AG04450 (cell line): ENCODE results near the gene LRIF1. TPM values are rescaled to one million over a fixed set of nuclear protein-coding genes. Genes with fewer than 3 reads are reported as not detected.

Experiments used
- CTCF ChIA-PET: fragments of 300-600, 350-600 bp; formaldehyde crosslinking; extraction: SDS; loops from one replicate; lab custom pipeline; 2022; ENCODE audit warnings: antibody characterized with exemption, inconsistent platforms; lab: Charles Lee
- POLR2A ChIA-PET: fragments of 350-600 bp; formaldehyde crosslinking; extraction: SDS; loops from one replicate; lab custom pipeline; 2021; ENCODE audit warnings: antibody characterized with exemption, inconsistent platforms; lab: Yijun Ruan, JAX
- DNase-seq: peaks from one replicate; pipeline ENCODE4 v3.0.0-alpha.2; 2011; ENCODE audit warnings: low read depth, low spot score
- H3K27ac ChIP-seq: one replicate; pipeline ENCODE4 v1.5.1; 2012; ENCODE audit warnings: low read depth, low read length, control low read depth
- H3K27me3 ChIP-seq: one replicate; pipeline ENCODE4 v1.6.0; 2012; ENCODE audit warnings: low read length; ENCODE audit not compliant: control insufficient read depth, insufficient read depth
- H3K4me3 ChIP-seq: 2 replicates; pipeline ENCODE4 v1.5.1; 2011; ENCODE audit warnings: mild to moderate bottlenecking, low read depth, low read length, control low read depth
- H3K9me3 ChIP-seq: 2 replicates; pipeline ENCODE4 v1.5.1; 2012; ENCODE audit warnings: low read length; ENCODE audit not compliant: control insufficient read depth, insufficient read depth
- CTCF ChIP-seq: IDR thresholded peaks from 2 replicates; pipeline ENCODE4 v1.5.1; 2011; ENCODE audit warnings: low read depth, low read length, control low read depth, inconsistent platforms
- polyA plus RNA-seq: library from polyadenylated mRNA; depleted of rRNA; stranded (reverse); fragments of >200 nt; gene quantifications from 2 replicates; pipeline ENCODE4 v1.2.3, GENCODE V29; 2011

LRIF1 gene
- polyA plus RNA-seq, 1 experiment = 14.9 TPM

GRCh38 chr1:110990541-110990940, 26.8 kb upstream of the LRIF1 start:
- DNase-seq = no peak
- no peaks in the 10 kb centered on the region for H3K9me3 ChIP-seq
- POLR2A ChIA-PET = no interaction called here
- H3K4me3 ChIP-seq = no peak overlapping the region
- peaks cover 2% of the 10 kb centered on the region for H3K27me3 ChIP-seq
- TF ChIP-seq CTCF = no peak
- H3K27ac ChIP-seq = no peak overlapping the region
- CTCF ChIA-PET = interaction anchor here (0.7 kb wide), 1 partner anchor 14 kb away, joined by 3 read pairs; no protein-coding TSS in a partner anchor

GRCh38 chr1:110986407-110986891, 22.7 kb upstream of the LRIF1 start:
- DNase-seq = no peak
- peaks cover 2% of the 10 kb centered on the region for H3K27me3 ChIP-seq
- H3K9me3 ChIP-seq = no peaks in the 10 kb centered on the region
- ChIA-PET CTCF (no interaction called here), POLR2A (no interaction called here)
- no peak overlapping the region for H3K27ac ChIP-seq
- H3K4me3 ChIP-seq = no peak overlapping the region
- no peak for TF ChIP-seq CTCF

GRCh38 chr1:110982320-110982719, 18.6 kb upstream of the LRIF1 start:
- Histone ChIP-seq H3K4me3 (no peak overlapping the region), H3K9me3 (no peaks in the 10 kb centered on the region), H3K27me3 (peaks cover under 1% of the 10 kb centered on the region), H3K27ac (no peak overlapping the region)
- CTCF ChIA-PET = no interaction called here
- DNase-seq = no peak
- POLR2A ChIA-PET = no interaction called here
- TF ChIP-seq CTCF = no peak

- H3K9me3 ChIP-seq = no peaks in the 10 kb centered on the region
- TF ChIP-seq CTCF = no peak
- no peak overlapping the region for H3K27ac ChIP-seq
- no peaks in the 10 kb centered on the region for H3K27me3 ChIP-seq
- H3K4me3 ChIP-seq = no peak overlapping the region
- ChIA-PET CTCF (no interaction called here), POLR2A (no interaction called here)
- DNase-seq = no peak
Observed at GRCh38 chr1:110979154-110979553, 15.4 kb upstream of the LRIF1 start.

GRCh38 chr1:110976089-110976488, 12.4 kb upstream of the LRIF1 start:
- H3K4me3 ChIP-seq = no peak overlapping the region
- POLR2A ChIA-PET = no interaction called here
- DNase-seq = no peak
- H3K27me3 ChIP-seq = no peaks in the 10 kb centered on the region
- H3K27ac ChIP-seq = no peak overlapping the region
- no peak for TF ChIP-seq CTCF
- CTCF ChIA-PET = interaction anchor here (0.6 to 1.4 kb wide), 2 partner anchors 15 to 55 kb away, joined by 3 read pairs; no protein-coding TSS in a partner anchor
- no peaks in the 10 kb centered on the region for H3K9me3 ChIP-seq
